Smooth muscle cell (in vitro differentiated cells): ENCODE data around the gene SERPINB3. TPM values are rescaled to one million over a fixed set of nuclear protein-coding genes. Genes with fewer than 3 reads are reported as not detected.

ENCODE experiments used
- DNase-seq: peaks from one replicate; lab custom pipeline; 2025; ENCODE audit not compliant: unreplicated experiment; lab: John Stamatoyannopoulos, UW
- H2AFZ ChIP-seq: fragments of 200-600 bp; sonication (generic); 2 replicates; pipeline ENCODE4 v1.6.0; 2016; ENCODE audit warnings: antibody characterized with exemption, low read depth, mild to moderate bottlenecking
- H3F3A ChIP-seq: fragments of 200-600 bp; sonication (generic); 2 replicates; pipeline ENCODE4 v1.6.0; 2017; ENCODE audit warnings: antibody characterized with exemption, low read depth
- H3K27ac ChIP-seq: fragments of 200-600 bp; sonication (generic); 2 replicates; pipeline ENCODE4 v1.5.1; 2016; ENCODE audit warnings: low read depth, mild to moderate bottlenecking
- H3K27me3 ChIP-seq: fragments of 200-600 bp; sonication (generic); 2 replicates; pipeline ENCODE4 v1.6.1; 2016; ENCODE audit warnings: low read depth, mild to moderate bottlenecking
- H3K36me3 ChIP-seq: fragments of 200-600 bp; sonication (generic); 2 replicates; pipeline ENCODE4 v1.5.1; 2016; ENCODE audit warnings: low read depth
- H3K4me1 ChIP-seq: fragments of 200-600 bp; sonication (generic); 2 replicates; pipeline ENCODE4 v1.5.1; 2016; ENCODE audit warnings: low read depth
- H3K4me2 ChIP-seq: fragments of 200-600 bp; sonication (generic); 2 replicates; pipeline ENCODE4 v1.6.0; 2016; ENCODE audit warnings: mild to moderate bottlenecking
- H3K4me3 ChIP-seq: fragments of 200-600 bp; sonication (generic); 2 replicates; pipeline ENCODE4 v1.5.1; 2016; ENCODE audit warnings: mild to moderate bottlenecking
- H3K79me2 ChIP-seq: fragments of 200-600 bp; sonication (generic); 2 replicates; pipeline ENCODE4 v1.6.0; 2016; ENCODE audit warnings: low read depth, mild to moderate bottlenecking
- H3K9ac ChIP-seq: fragments of 200-600 bp; sonication (generic); 2 replicates; pipeline ENCODE4 v1.6.0; 2016; ENCODE audit warnings: low read depth
- H3K9me3 ChIP-seq: fragments of 200-600 bp; sonication (generic); replicated peaks from 2 replicates; pipeline ENCODE4 v1.5.1; 2016; ENCODE audit warnings: low read depth
- H4K20me1 ChIP-seq: fragments of 200-600 bp; sonication (generic); 2 replicates; pipeline ENCODE4 v1.6.0; 2016; ENCODE audit warnings: low read depth
- CTCF ChIP-seq: fragments of 200-600 bp; sonication (generic); IDR thresholded peaks from 2 replicates; pipeline ENCODE4 v1.5.1; 2017; ENCODE audit warnings: borderline replicate concordance, mild to moderate bottlenecking, antibody characterized with exemption; ENCODE audit not compliant: insufficient read depth, poor library complexity, severe bottlenecking
- WGBS: methylation state at CpG from one replicate; pipeline ENCODE4 v1.1.7; 2016; ENCODE audit warnings: low lambda C conversion rate; 5-methylcytosine and 5-hydroxymethylcytosine counted together
- polyA plus RNA-seq: library from polyadenylated mRNA; unstranded; fragments of >200 nt; fragmentation: Nextera tagmentation; extraction: Ambion mirVana; gene quantifications from 2 replicates; pipeline ENCODE4 v1.2.1, GENCODE V29; 2016
- total RNA-seq: library from RNA; depleted of rRNA; stranded (reverse); fragments of >200 nt; gene quantifications from 2 replicates; pipeline ENCODE4 v1.2.3, GENCODE V29; 2014

Gene SERPINB3
- total and polyA plus RNA-seq, 2 experiments from 2014 or later, result 44.0 to 148 TPM

DNA sequence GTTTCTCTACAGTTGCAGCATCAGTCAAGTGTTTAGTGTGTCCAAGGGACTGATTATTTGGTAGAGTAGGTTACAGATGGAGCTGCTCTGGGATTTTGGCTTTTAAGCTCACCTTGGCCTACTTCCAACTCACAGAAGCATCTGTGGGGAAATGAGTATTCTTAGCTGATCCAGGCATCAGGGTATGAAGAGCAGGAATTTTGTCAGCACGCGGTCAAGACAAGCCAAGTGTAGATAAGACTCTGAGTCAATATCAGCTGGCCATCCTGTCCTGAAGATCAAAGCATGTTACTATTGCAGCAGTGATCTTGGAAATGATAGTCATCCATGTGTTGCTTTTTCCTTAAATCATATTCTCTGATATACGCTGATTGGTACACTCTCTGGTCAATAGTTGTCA is 42.0 kb downstream of the SERPINB3 start:
- DNase-seq, result no peak
- no peaks in the 10 kb centered on the region for H3K36me3 ChIP-seq

GRCh38 chr18:63617915-63618234 is 43.8 kb downstream of the SERPINB3 start:
- Histone ChIP-seq H3K9ac (no peak overlapping the region), H3K27ac (peak overlapping the region; percentile 25), H3K9me3 (no peaks in the 10 kb centered on the region), H3K4me2 (no peak overlapping the region), H3K27me3 (no peaks in the 10 kb centered on the region), H3K36me3 (no peaks in the 10 kb centered on the region), H3K79me2 (no peaks in the 10 kb centered on the region), H2AFZ (no peak overlapping the region), H3F3A (no peaks in the 10 kb centered on the region), H3K4me1 (no peaks in the 10 kb centered on the region), H3K4me3 (no peak overlapping the region), H4K20me1 (no peaks in the 10 kb centered on the region)
- no peak for TF ChIP-seq CTCF
- DNase-seq, result no peak
- WGBS, result 93% methylated on average over 2 of the region's 2 CpGs

More for the DNA sequence above, 42.0 kb downstream of the SERPINB3 start:
- no peak overlapping the region for H2AFZ ChIP-seq
- H3F3A ChIP-seq, result no peaks in the 10 kb centered on the region
- no peak overlapping the region for H3K4me3 ChIP-seq
- no peaks in the 10 kb centered on the region for H3K4me1 ChIP-seq
- TF ChIP-seq CTCF, result no peak
- H3K27me3 ChIP-seq, result no peaks in the 10 kb centered on the region
- H3K4me2 ChIP-seq, result no peak overlapping the region
- no peaks in the 10 kb centered on the region for H3K9me3 ChIP-seq
- no peaks in the 10 kb centered on the region for H4K20me1 ChIP-seq
- H3K79me2 ChIP-seq, result no peaks in the 10 kb centered on the region
- H3K27ac ChIP-seq, result no peak overlapping the region
- 83% methylated on average over 3 of the region's 3 CpGs for WGBS
- H3K9ac ChIP-seq, result no peak overlapping the region

- Histone ChIP-seq H3K4me3 (no peak overlapping the region), H3K9ac (no peak overlapping the region), H3K4me2 (no peak overlapping the region), H4K20me1 (no peaks in the 10 kb centered on the region), H3K27me3 (no peaks in the 10 kb centered on the region), H3F3A (no peaks in the 10 kb centered on the region), H2AFZ (no peak overlapping the region), H3K79me2 (no peaks in the 10 kb centered on the region), H3K27ac (peak overlapping the region; percentile 17), H3K4me1 (no peaks in the 10 kb centered on the region), H3K36me3 (no peaks in the 10 kb centered on the region), H3K9me3 (no peaks in the 10 kb centered on the region)
- WGBS, result 26% methylated on average over 3 of the region's 3 CpGs
- no peak for TF ChIP-seq CTCF
- DNase-seq, result no peak
Measured at GRCh38 chr18:63617049-63617914, 44.4 kb downstream of the SERPINB3 start.

- Histone ChIP-seq H3K4me1 (no peaks in the 10 kb centered on the region), H3K4me2 (no peak overlapping the region), H3F3A (no peaks in the 10 kb centered on the region), H3K27ac (no peak overlapping the region), H3K9ac (no peak overlapping the region), H3K27me3 (no peaks in the 10 kb centered on the region), H3K9me3 (no peaks in the 10 kb centered on the region), H3K79me2 (no peaks in the 10 kb centered on the region), H4K20me1 (no peaks in the 10 kb centered on the region), H3K4me3 (no peak overlapping the region), H3K36me3 (no peaks in the 10 kb centered on the region), H2AFZ (no peak overlapping the region)
- no peak for DNase-seq
- WGBS, result 96% methylated on average over 4 of the region's 4 CpGs
- TF ChIP-seq CTCF, result no peak
Measured at GRCh38 chr18:63613420-63613819, 48.3 kb downstream of the SERPINB3 start.
